ENCODE data around the gene ANKRD16.
A peak's percentile ranks its signal among the peaks of the same experiment; 100 is the strongest.
"Not testable (repeated sequence)": the region's sequence is repeated elsewhere in the genome, so short reads cannot be mapped to it uniquely, and the experiment has no call there.

Gene ANKRD16

DNA sequence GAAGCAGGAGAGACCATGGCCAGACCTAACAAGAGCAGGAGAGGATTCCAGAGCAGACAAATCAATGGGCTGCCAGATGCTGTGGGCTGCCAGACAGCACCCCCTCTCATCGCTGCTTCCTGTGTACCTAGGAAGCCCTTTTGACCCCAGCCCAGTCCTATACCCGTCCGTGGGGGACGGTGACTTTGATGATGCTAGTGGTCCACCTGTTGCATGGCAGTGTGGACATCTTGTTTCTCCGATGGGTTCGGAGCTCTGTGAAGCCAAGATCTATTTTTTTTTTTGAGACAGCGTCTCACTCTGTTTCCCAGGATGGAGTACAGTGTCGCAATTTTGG, 58.3 kb downstream of the ANKRD16 start:
- no peak for DNase-seq

- no peak for DNase-seq
These were observed 58.9 kb downstream of the ANKRD16 start for GRCh38 chr10:5830629-5831445.

DNA sequence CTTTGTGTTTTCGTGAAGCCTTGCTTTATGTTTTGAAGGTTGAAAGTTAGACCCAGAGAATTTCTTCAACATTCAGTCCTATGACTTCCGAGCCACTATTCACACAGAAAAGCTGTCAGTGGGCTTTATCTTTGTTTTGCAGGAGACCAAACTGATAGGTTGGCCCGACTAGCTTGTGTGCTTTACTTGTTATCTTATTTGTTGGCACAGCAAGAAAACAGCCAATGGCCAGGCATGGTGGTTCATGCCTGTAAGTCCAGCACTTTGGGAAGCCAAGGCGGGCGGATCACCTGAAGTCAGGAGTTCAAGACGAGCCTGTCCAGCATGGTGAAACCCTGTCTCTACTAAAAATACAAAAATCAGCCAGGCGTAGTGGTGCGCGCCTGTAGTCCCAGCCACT, 60.4 kb downstream of the ANKRD16 start:
- DNase-seq, result no peak

GRCh38 chr10:5828725-5829124, 61.0 kb downstream of the ANKRD16 start:
- DNase-seq, result no peak

DNA sequence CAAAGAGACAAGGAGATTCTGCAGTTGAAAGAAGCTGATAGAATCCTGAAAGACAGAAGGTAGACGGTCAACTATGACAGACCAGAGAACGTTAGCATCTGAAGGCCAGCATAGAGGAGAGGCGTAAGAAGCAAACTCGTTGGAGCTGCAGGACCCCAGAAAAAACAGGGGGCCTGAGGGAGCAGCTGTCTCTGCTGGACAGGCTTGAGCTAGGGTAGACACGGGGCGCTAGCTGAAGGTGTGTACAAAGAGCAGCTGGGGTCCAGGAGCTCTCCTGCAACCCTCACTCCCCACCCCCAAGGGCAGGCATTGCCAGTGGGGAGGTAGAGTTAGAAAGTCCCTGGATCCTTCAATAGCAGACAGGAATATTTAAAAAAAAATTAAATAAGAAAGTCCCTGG, 61.9 kb downstream of the ANKRD16 start:
- no peak for DNase-seq

DNA sequence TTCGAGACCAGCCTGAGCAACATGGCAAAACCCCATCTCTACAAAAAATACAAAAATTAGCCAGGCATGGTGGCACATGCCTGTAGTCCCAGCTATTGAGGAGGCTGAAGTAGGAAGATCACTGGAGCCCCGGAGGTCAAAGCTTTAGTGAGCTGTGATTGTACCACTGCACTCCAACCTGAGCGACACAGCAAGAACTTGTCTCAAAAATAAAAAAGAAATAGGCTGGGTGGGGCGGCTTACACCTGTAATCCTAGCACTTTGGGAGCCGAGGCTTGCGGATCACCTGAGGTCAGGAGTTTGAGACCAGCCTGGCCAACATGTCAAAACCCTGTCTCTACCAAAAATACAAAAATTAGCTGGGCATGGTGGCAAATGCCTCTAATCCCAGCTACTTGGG, 63.2 kb downstream of the ANKRD16 start:
- not testable (repeated sequence) for DNase-seq

- DNase-seq, result no peak
These were observed 70.8 kb downstream of the ANKRD16 start for GRCh38 chr10:5818894-5819293.

DNA sequence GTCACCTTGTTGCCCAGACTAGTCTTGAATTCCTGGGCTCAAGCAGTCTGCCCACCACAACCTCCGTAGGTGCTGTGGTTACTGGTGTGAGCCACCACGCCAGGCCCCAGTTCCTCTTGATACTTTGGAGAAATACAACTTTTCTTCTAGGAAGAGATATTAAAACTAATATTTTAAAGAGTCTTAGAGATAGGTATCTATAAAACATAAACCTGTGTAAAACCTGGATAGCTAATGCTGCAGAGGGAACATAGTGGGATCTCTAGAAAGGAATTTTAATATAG, 71.7 kb downstream of the ANKRD16 start:
- DNase-seq, result no peak

GRCh38 chr10:5817322-5818047, 72.2 kb downstream of the ANKRD16 start:
- no peak for DNase-seq

- no peak for DNase-seq
These were observed 73.5 kb downstream of the ANKRD16 start for GRCh38 chr10:5816170-5816569.

- no peak for DNase-seq
These were observed 75.3 kb downstream of the ANKRD16 start for GRCh38 chr10:5814110-5815107.

DNA sequence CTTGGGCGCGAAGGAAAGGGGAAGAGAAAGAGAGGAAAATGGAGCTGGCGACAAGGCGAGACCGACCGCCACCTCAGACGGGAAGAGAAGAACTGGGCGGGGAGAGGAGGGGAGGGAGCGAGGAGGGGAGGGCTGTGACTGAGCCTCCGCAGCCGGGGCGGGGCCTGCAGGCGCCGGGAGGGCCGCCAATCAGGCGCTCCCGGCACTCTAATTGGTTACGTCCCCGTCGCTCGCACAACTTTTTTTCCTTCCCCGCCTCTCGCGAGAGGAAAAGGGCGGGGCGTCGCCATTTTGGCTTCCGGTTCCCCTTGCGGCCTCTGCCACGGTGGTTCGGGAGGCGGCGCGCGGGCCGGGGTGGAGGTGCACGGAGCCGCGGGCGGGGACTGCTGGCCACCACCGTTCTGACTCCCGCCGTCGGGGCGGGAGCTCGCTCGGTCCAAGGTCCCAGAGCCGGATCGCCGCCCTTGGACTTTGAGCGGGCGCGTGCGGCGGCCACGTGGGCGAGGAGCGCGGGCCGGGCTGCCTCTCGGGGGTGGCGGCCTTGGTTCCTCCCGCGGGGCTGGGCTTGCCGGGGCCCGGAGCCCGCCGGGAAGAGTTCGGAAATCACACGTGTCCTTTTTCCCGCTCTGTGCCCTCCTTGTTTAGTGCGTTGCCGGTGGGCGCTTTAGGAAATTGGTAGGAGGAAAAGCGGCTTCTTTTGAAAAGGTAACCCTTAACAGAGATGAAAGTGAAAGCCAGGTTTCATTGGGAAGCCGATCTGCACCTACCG, 76.2 kb downstream of the ANKRD16 start, which contains the start of gene GDI2:
Gene GDI2, minus strand, starts transcription at position 94 of the 769 bp plus-strand sequence. CDS start 176 bp downstream, outside the sequence.
- peak; percentile 81 to 88 for DNase-seq

GRCh38 chr10:5813091-5813340, 76.7 kb downstream of the ANKRD16 start:
- DNase-seq, result no peak

- DNase-seq, result no peak
These were observed 77.2 kb downstream of the ANKRD16 start for GRCh38 chr10:5812283-5813090.
